HG03175 (cell line): ENCODE measurements around the gene SLC1A7.

Experiments
- ATAC-seq: cut with Tn5 transposase; IDR thresholded peaks from one replicate; pipeline ENCODE4 v1.9.1; 2021; ENCODE audit warnings: mild to moderate bottlenecking, moderate library complexity; ENCODE audit not compliant: unreplicated experiment

The SLC1A7 gene

GRCh38 chr1:53117836-53118235, 24.6 kb downstream of the SLC1A7 start:
- no peak for ATAC-seq

- ATAC-seq: no peak
These were observed 25.4 kb downstream of the SLC1A7 start for GRCh38 chr1:53116933-53117600.

- no peak for ATAC-seq
These were observed 26.1 kb downstream of the SLC1A7 start for GRCh38 chr1:53116307-53116810.

- no peak for ATAC-seq
These were observed 26.8 kb downstream of the SLC1A7 start for GRCh38 chr1:53115403-53116306.

DNA sequence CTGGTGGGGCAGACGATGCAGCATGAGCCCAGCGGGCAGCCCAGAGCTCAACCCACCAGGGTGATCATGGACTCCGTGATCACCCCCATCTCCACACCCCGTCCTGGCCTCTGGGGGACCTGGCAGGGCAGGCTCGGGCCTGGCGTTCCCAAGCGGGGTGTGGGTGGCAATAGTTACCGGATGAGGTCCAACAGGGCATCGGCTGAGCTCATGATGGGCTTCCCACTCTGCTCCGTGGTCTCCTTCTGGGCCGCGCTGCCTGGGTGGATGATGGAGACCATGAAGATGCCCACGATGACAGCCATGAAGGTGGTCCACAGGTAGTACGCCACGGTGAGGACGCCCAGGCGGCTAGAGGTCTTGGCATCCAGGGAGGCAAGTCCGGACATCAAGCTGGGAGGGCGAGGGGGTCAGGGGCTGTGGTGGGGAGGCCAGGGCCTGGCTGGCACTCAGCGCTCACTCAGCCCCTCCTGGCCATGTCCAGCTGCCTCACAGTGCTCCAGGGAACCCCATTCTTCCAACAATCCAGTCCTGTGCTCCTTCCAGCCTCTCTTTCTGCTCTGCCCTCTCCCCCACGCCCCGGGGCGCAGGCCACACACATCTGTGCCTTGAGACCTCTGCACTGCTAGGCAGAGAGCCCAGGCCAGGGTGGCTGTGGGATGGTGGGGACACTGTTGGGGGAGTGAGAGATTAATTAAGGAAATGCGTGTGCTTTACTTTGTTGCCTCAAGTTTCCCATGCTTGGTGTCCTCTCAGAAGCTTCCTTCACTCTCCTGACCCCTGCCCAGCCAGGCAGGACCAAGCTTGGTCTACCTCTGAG, 27.6 kb downstream of the SLC1A7 start:
- ATAC-seq: no peak

DNA sequence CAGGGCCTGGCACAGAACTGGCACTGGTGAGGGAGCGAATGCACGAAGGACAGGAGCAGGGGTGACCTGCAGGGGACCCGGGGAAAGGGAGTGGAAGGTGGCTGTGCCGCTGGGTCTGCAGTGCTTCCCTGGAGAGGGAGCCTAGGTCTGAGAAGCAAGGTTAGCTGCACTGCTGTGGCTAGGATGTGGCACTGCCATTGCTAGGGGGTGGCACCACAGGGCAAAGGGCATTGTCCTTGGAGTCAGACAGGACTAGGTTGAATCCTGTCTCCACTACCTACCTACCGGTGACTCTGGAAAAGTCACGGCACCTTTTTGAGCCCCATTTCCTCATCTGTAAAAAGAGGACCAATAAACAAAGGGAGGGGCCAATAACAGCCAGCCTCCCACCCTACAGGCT, 28.3 kb downstream of the SLC1A7 start:
- no peak for ATAC-seq

- no peak for ATAC-seq
These were observed 29.6 kb downstream of the SLC1A7 start for GRCh38 chr1:53112861-53113260.

DNA sequence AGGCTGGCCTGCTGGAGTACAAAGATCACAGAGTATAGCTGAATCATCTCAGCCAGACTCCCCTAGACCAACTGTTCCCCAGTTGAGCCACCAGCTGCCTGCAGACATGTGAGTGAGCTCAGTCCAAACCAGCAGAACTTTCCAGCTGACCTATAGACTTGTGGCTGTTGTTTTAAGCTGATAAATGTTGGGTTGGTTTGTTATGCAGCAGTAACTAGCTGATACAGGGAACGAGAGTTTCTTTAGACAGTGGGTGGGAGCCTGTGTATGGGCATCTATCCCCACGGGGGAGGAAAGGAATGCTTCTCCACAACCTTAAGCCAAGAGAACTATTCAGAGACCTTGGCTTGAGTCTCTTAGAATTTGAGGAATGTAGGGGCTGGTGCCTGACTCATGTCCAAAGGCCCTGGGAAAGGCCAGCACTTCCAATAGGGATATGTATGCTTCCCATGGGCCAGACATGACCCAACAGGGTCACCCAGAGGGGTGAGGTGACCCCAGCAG, 30.1 kb downstream of the SLC1A7 start:
- no peak for ATAC-seq

DNA sequence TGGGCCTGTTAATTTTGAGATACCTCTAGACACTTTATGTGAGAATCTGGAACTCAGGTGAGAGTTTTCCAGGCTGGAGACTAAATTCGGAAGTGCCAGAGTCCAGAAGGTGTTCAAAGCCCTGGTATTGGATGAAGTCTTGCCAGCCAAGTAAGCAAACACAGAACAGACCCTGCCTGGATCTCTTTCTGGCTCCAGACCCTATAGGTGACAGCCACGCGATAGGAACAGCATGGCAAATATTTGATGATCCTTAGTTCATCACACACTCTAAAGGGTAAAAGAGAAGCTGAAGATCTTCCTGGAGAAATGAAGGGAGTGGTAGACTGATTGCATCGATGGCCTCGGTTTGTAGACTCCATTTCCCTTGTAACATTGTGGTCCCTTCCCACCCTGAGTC, 30.7 kb downstream of the SLC1A7 start:
- ATAC-seq: no peak

- no peak for ATAC-seq
These were observed 31.3 kb downstream of the SLC1A7 start for GRCh38 chr1:53111073-53111556.

GRCh38 chr1:53110370-53111072, 31.9 kb downstream of the SLC1A7 start:
- ATAC-seq: no peak

DNA sequence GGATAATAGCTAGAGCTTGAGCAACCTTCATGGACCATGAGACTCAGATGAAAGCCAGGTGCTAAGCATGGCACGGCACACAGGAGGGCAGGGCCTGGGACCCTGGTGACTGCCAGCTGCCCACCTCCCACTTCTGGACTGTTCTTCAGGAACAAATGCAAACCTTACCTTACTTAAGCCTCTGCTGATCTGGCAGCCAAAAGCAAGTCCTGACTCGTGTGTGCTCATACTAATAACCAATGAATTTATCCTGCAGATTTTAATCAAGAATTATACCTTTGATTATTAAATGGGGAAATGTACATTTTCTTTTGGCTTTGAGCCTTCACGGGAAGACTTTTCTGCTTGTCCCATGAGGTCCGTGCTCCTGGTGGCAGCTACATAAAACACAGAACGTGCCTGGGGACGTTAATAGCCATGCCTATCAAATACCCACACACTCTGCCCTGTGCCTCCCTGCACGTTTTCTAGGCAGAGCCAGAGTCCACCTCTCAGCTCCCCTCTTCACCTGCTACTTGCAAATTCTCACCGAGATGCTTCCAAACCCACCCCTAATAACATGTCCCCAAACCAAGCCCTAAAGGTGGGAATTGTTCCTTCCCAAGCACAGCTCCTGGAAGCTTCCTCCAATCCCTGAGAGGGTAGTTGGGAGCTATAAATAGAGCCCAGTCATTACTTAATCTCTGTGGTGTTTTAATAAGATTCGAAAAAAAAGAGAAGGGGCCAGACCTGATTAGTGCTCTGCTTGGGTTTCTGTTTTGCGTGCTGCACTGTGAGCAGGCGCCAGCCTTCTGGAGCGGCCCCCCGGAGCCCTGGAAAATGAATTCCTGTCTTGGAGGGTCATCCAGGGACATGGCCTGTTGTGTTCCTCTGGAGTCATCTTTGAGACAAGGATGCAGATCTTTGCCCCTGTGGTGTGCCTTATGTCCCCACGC, 33.5 kb downstream of the SLC1A7 start:
- ATAC-seq: no peak

- ATAC-seq: no peak
These were observed 34.7 kb downstream of the SLC1A7 start for GRCh38 chr1:53107570-53108322.

DNA sequence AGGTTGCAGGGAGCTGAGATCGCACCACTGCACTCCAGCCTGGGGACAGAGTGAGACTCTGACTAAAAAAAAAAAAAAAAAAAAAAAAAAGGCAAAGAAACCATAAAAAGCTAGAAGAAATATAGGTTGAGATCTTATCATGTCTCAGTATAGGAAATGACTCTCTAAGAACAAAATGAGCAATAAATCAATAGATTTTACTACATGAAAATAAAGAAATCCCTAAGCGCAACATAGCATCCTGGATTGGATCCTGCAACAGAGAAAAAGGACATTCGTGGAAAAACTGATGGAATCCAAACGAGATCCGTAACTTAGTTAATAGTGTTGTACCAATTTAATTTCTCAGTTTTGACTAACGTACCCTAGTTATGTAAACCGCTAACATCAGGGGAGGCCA, 35.3 kb downstream of the SLC1A7 start:
- no peak for ATAC-seq

- ATAC-seq: no peak
These were observed 38.0 kb downstream of the SLC1A7 start for GRCh38 chr1:53104289-53104913.

GRCh38 chr1:53094533-53094919, 47.9 kb downstream of the SLC1A7 start:
- ATAC-seq: no peak

- ATAC-seq: no peak
These were observed 48.5 kb downstream of the SLC1A7 start for GRCh38 chr1:53093778-53094532.
